ENCODE data around the gene CALHM1. TPM values are rescaled to one million over a fixed set of nuclear protein-coding genes. Genes with fewer than 3 reads are reported as not detected.

CALHM1 gene
- total and polyA plus RNA-seq, 2 of the 8 experiments (the other 6 are each of a cell fraction or from before 2014, with no cell fraction given), result 0.29 to 0.34 TPM

DNA sequence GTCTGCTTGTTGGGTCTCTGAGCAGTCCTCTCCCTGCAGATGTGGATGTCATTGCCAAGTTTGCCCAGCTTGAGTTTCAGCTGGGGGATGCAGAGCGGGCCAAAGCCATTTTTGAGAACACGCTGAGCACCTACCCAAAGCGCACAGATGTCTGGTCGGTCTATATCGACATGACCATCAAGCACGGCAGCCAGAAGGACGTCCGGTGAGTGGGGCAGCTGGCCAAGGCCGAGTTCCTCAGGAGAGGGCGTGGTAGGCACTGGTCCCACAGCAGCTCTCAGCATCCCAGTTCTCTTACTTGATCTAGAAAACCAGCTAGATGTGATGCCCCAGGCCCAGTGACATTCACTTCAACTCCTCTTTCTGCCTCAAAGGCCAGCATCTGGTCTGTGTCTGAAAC lies 14.2 kb downstream of the CALHM1 start (continued):
- no peak for TF ChIP-seq SIN3A (conservative IDR thresholded peaks at IDR 0.05 in 1 of 2, IDR thresholded peaks at IDR 0.05 in 1 of 2; ENCODE audit: low read depth in 1 of 2, low read length in 2 of 2)
- no peak for TF ChIP-seq HDAC2 (IDR thresholded peaks at IDR 0.05; ENCODE audit: borderline replicate concordance in 1 of 2, low read depth in 2 of 2, low read length in 2 of 2)

Data from H1 (cell line).